HEK293T (cell line): ENCODE measurements around the gene GIMAP6.

ENCODE experiments used
- BHLHE40 ChIP-seq: fragments of 450-650 bp; IDR thresholded peaks from 2 replicates; pipeline ENCODE4 v1.6.1; 2016; ENCODE audit warnings: mild to moderate bottlenecking, moderate library complexity, borderline replicate concordance
- SP1 ChIP-seq: fragments of 450-650 bp; IDR thresholded peaks from 2 replicates; pipeline ENCODE4 v1.6.1; 2017
- TARDBP ChIP-seq: fragments of 450-650 bp; IDR thresholded peaks from 2 replicates; pipeline ENCODE4 v1.6.1; 2016

GRCh38 chr7:150629347-150629746, 2.8 kb downstream of the GIMAP6 start:
- TF ChIP-seq TARDBP = no peak
- no peak for TF ChIP-seq BHLHE40
- no peak for TF ChIP-seq SP1
